Stimulated activated CD8-positive, alpha-beta memory T cell treated with anti-CD3 and anti-CD28 coated beads, Interleukin-4, amount 100 ng/mL, for 1 hour (primary cell): ENCODE data around the gene ZNF334.

Experiments used
- DNase-seq, 2 donors: peaks; one replicate each; pipeline ENCODE4 v3.0.0-alpha.2; 2020; ENCODE audit warnings: low read depth in 2 of 2, low spot score in 1 of 2

Gene ZNF334

DNA sequence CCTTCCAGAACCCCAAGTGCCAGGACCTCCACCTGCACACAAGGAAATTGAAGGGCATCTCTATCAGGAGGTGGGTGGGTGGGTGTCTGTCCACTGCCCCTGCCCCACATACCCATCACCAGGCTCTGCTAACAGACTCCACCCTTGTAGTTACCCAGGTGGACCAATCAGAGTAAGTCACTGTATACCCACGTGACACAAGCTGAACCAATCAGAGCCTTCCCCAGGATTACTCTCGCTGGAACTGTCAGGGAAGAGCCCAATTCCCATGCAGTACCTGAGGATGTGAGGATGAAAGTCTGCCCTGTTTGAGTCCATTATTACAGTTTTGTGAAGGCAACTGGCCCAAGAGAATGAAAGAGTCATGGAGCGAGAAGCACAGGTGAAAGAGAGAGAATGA lies 32.9 kb upstream of the ZNF334 start:
- no peak for DNase-seq

DNA sequence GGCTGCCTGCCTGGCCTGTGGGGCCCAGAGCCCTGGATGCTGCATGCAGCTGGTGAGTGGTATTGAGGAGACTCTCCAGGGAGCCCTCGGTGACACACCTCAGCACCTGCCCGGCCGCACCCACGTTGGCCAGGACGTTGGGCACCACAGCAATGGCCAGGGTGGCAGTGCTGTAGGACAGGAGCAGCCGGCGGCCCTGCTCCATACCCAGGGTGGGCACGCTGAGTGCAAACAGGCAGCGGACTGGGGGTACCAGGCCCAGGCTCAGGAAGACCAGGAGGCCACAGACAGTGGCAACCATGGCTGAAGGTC lies 32.4 kb upstream of the ZNF334 start:
- no peak for DNase-seq

DNA sequence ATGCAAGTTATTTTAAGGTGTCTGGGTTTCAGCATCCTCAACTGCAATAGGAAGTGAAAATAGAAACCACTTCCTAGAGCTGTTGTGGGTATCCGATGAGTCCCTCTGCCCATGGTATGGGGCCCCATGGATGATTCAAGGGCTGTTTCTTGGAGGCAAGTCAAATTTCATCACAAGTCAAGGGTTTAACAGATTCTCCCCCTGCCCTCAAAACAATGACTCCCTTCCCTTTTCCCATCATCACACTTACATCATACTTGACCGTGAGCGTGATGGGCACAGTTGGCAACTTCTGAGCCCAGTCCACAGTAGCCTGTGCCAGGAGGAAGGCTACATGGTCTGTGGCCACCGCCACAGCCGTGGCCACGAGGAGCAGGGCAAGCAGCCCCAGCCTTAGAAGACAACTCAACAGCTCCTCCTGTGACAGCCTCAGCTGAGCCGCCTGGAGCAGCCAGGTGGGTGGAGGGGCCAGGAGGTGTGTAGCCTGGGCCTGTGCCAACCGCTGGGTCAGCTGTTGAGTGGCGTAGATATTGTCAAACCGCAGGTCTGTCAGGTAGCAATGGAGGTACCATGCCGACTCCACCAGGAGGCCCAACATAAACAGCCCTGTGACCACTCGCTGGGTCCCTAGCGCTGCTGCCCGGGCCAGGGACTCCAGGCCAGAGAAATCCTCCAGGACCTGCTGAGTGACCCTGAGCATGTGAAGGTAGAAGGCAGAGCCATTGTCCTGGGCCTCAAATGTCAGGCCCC lies 31.9 kb upstream of the ZNF334 start:
- no peak for DNase-seq

DNA sequence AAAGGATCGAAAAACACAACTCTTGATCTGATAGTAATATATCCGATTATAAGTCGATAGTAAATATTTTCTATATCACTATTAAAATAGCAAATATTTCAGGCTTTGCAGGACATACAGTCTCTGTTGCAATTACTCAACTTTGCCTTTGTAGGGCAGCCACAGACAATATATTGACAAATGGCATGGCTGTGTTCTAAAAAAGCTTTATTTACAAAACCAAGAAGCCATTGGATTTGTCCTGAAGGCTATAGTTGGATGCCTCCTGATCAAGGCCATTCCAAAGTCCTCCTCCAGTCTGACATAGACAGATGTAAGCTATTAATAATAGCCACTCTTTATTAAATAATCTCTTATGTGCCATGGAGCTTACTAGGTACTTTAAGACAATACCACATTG lies 31.2 kb upstream of the ZNF334 start:
- no peak for DNase-seq

DNA sequence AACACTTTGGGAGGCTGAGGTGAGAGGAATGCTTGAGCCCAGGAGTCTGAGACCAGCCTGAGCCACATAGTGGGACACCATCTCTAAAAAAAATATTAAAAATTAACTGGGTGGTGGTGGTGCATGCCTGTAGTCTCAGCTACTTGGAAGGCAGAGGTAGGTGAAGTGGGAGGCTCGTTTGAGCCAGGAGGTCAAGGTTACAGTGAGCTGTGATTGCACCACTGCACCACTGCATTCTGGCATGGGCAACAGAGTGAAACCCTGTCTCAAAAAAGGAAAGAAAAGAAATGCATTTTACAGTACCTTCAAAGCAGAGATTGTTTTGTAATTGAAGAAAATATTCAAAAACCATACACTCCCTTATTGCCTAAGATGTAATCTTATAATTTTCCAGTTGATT lies 30.6 kb upstream of the ZNF334 start:
- DNase-seq: no peak

DNA sequence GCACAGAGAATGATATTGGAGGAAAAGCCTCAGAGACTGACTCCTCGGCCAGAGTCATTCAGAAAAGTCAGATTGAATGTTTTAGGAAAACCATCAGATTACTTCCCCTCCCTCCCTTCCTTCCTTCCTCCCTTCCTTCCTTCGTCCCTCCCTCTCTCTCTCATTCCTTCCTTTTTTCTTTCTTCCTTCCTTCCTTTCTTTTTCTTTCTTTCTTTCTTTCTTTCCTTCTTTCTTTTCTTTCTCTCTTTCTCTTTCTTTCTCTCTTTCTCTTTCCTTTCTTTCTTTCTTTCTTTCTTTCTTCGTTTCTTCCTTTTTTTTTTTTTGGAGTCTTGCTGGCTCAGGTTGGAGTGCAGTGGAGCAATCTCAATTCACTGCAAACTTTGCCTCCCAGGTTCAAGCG lies 29.7 kb upstream of the ZNF334 start:
- DNase-seq: no peak

DNA sequence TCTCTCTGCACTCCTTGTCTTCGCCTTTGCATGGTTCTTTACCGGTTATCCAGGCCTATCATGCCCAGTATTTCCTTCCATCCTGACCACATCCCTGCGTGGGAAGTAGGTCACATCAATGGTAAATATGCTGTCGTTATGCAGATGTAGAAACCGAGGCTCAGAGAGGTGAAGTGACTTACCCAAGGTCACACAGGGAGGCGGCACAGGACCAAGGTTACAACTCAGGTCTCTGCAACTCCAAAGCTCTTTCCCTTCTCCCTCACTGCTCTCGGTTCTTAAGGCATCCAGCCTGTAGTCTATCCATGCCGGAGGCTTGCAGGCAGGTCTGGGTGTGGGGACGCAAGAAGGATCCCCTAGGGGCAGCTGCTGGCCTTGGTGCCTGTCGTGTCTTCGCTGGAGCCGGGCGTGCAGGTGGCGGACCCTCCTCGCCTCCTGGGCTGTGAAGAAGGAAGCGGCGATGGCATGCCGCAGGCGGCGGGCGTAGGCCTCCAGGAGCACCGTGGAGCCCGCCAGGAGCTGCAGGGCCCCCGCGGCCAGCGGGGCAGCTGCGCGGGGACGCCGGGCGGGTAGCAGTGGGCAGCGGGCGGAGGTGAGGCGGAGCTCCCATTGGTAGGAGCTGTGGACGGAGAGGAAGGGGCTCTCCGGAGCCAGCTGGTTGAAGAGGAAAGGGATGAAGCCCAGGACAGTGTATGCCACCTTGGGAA lies 28.0 kb upstream of the ZNF334 start:
- DNase-seq: no peak

DNA sequence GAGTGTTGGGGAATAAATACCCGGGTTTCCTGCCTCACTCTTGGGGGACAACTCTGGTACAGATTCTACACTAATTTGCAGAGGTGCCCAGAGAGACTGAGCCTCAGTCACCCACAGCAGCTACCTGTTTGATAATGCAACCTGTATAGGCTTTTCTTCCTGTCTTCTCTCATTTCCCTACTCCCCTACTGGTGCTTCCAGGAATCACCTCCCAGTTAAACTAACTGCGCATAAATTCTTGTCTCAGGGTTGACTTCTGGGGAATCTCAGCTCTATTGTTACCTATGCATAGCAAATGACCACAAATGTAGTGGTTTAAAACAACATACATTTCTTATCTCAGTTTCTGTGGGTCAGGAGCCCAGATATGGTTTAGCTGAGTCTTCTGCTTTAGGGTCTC lies 25.8 kb upstream of the ZNF334 start:
- no peak for DNase-seq

DNA sequence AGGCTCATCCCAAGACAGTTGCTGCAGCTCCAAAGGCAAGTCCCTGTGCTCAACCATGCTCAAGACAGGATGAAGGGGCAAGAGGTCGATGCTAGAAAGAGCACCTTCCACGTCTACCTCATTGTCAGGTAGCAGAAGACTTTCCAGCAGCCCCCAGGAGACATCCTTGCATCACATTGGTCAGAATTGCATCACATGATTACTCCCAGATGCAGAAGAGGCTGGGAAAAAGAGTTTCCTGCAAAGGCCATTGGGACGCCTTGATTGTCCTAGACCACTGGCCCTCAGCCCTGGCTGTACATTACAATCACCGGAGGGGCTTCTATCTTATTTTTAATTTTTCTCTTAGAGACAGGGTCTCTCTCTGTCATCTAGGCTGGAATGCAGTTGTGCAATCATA lies 17.3 kb upstream of the ZNF334 start:
- DNase-seq: no peak

DNA sequence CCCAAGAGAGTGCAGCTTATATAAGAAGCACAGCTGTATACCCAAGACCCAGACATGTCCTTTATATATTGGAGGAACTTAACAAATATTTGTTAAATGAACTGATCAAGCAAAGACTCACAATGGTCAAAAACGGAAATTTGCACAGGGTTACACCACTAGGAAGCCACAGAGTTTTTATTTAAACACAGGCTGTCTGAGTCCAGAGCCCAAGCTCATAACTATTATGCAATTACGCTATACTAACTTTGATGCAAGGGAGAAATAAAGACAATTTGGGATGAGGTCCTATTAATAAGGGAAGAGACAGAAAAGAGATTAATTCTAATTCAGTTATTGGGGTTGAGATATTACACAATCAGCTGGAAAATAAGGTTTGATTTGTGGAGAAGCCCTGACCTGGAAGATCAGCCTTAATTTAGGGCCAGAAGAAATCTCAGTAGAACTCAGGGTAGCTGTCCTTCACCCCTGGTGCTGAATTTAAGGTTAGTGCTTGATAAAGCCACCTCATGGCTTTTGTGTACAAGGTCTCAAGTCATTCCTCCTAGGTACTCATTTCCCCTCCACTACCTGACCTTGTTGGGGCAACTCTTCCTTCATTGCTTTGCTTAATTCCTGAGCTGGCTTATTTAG lies 10.5 kb upstream of the ZNF334 start:
- DNase-seq: no peak

DNA sequence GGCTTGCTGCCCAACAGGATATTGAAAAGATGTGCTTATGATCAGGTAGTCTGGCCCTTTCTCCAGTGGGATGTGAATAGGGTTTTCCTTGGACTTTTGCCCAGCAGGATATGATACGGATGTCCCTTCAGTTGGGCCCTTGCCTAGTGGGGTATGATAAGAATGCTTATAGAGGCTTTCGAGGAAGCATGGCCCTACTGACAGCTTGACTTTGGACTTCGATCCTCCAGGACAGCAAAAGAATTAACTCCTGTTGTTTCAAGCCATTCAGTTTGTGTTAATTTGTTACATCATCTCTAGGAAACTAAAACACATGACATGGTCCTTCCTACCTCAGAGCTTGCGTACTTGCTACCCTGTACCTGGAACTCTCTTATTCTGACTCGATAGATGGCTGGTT lies 9.7 kb upstream of the ZNF334 start:
- DNase-seq: no peak

DNA sequence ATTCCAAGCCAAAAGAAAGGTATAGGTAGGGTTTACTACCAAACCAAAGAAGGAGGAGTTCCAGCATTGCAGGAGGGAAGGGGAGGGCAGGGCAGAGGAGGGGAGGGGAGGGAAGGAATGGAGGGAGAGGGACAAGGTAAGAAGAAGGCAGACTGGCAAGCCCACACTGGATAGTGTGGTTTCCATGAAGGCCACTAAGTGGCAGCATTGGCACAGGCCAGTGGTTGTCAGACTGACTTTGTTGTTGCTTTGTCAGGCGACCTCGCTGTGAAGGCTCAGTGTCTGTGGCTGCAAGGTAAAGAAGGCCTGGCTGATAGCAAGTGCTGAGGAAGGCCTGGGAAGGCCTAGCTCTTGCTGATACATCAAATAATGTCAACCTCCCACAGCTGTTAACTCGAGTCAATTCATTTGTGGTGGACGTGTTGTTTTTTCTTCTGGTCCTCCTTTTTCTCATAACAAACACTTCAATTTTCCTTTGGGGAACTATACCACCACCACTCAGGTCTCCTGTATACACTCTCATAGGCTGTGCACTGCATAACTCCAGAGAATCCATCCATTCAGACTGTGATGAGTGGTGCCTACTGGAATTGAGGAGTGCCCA lies 7.7 kb upstream of the ZNF334 start:
- DNase-seq: no peak

DNA sequence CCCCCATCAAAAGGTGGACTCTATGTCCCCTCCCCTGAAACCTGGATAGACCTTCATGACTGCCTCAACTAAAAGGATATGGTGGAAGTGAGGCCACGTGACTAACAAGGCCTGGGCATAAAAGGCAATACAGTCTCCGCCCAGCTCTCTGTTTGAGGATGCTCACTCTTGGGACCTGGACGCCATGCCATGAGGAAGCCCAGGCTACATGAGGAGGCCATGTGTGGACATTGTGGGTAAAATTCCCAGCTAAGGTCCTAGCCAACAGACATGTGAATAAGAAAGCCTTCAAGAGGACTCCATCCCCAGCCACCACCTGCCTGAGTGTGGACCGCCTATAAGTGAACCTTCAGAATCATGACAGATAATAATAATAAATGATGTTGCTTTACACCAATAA lies 7.2 kb upstream of the ZNF334 start:
- DNase-seq: no peak

DNA sequence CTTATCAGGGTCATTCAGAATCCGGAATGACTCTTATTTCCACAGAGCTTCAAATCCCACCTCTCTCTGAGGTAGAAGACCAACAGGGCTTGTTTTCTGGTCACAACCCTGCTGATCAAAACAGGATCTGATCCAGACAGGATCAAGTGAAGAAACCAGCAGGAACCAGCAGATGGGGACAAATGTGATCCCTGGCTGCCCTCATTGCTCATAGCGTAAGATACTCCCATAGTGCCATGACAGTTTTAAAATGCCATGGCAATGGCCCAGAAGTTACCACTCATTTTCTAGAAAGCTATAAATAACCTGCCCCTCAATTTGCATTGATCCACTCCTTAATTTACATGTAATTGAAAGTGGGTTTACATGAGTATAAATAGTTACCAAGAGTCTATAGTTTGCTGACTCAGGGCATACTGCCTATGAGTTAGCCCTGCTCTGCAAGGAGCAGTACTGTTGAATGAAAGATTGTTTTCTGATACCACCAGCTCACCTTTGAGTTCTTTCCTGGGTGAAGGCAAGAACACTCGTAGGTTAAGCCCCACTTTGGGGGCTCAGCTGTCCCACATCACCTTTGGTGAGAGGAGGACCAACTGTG lies 6.2 kb upstream of the ZNF334 start:
- no peak for DNase-seq

DNA sequence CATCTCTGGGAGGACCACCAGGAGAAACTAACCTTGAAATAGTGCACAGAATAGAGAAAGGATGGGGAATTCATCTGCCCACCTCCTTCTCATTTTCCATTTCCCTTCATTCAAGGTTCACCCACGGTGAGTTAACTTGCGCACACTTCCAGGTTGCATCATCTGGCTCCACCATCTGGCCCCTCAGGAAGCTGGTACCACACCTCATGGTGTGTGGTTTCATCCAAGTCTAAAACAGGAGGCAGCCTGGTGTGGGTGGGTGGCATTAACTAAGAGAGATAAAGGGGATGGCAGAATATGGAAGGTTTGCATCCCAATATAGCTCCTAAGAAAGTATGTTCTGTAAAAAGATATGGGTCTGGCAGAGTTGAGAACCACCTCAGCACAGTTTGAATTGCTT lies 3.8 kb downstream of the ZNF334 start:
- no peak for DNase-seq

DNA sequence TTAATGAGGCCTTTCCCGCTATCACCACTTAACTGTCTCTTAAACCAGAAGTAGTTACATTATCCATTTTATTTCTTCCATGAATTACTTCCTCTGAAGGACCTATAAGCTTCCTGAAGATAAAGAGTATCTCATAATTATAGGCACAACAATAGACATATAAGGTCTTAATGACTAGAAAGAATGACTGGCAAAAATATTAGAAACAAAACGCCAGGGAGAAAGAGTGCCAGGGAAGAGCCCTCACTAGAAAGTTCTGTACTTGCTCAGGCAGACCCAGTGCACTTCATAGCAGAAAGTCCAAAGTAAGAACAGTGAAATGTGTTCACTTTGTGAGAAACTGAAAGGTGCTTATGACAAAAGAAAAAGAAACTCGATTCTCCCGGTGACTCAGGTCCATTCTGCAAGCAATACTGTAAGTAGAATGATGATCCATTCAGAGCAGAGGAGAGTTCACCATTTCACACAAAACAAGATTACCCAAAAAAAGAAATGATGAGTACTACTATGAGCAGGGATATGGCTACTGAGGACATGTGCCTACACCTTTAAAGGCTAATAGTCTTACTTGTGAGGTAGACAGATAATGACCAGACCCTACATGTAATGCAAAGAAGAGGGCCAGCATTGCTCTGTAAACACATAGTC lies 5.5 kb downstream of the ZNF334 start:
- no peak for DNase-seq

DNA sequence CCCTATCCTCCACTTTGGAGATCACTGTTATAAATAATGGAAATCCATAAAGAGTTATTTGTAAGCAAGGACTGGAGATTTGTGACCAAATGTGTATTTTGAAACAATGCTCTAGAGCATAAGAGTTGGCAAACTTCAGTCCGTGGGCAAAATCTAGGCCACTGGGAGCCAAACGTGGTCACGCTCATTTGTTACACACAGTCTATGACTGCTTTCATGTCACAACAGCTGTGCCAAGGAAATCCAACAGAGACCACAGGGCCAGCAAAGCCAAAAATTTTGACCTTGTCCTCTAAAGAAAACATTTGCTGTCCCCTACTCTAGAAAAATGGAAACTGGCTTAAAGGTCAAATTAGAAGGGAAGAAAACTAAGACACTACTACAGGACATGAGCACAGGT lies 7.9 kb downstream of the ZNF334 start:
- DNase-seq: no peak

DNA sequence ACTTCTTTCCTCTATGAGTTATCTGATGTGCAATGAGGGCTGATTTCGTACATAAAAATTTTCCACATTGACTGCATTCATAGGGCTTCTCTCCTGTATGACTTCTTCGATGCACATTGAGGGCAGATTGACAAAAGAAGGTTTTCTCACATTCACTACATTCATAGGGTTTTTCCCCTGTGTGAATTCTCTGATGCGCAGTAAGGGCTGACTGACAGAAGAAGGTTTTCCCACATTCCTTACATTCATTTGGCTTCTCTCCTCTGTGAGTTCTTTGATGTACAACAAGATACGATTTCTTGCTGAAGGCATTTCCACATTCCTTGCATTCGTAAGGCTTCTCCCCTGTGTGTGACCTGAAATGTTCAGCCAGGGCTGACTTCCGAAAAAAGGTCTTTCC lies 11.4 kb downstream of the ZNF334 start:
- no peak for DNase-seq

DNA sequence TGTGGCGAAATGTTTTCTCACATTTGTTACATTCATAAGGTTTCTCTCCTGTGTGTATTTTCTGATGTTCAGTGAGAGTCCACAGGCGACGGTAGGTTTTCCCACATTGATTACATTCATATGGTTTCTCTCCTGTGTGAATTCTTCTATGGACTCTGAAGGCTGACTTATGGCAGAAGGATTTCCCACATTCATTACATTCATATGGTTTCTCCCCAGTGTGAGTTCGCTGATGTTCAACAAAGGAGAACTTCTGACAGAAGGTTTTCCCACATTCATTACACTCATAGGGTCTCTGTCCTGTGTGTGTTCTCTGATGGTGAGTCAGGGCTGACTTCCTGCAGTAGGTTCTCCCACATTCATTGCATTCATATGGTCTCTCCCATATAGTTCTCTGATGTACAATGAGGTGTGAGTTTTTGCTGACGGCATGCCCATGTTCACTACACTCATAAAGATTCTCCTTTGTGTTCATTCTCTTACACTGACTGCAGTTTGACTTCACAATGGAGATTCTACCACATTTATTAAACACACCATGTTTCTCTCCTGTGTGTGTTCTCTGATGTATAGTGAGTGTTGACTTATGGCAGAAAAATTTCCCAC lies 11.9 kb downstream of the ZNF334 start:
- DNase-seq: no peak

DNA sequence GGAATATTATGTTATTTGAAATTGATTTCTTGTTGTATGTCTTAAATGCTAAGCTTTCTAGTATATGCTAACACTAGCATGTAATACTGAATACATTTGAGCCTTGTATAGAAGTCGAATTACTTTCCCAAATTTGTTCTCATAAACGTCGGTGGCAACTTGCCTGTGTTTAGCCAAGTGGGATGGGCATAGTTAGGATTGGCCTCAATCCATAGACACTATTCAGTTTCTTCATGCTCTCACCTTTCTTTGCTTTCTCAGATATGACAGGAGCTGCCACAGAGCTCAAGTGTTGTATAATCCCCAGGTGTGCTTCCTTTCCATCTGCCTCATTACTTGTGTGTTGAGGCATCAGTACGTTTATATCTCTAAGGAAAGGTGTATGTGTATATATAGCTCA lies 19.3 kb downstream of the ZNF334 start:
- no peak for DNase-seq

DNA sequence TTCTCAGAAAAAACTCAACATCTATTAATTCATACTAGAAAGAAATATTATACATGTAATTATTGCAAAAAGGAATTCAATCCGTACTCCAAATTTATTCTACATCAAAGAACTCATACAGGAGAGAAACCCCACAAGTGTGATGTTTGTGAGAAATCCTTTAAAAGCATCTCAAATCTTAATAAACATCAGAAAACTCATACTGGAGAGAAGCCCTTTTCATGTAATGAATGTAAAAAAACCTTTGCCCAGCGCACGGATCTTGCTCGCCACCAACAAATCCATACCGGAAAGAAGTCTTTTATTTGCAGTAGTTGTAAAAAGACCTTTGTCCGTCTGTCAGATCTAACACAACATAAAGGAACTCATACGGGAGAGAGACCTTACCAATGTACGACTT lies 22.0 kb downstream of the ZNF334 start:
- no peak for DNase-seq
